Measurements from ENCODE around the gene HRCT1. TPM values are rescaled to one million over a fixed set of nuclear protein-coding genes. Genes with fewer than 3 reads are reported as not detected.

The HRCT1 gene
- total RNA-seq, 1 experiment from 2014 or later = 1.7 TPM

DNA sequence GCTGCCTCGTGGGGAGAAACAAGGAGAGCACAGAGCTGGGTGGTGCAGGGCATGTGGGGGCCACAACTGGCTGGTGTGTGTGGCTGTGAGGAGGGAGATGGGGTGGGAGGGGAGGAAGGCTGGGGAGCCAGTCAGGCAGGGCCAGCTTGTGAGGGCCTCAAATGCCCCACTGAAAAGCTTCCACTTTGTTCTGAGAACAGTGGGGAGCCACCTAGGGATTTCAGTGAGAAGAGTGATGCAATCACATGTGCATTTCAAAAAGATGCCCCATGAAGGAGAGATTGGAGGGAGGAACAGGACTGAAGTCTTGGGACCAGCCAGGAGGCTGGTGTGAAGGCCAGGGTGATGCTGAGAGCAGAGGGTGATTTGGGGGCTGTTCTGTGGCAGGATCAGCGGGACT is 37.1 kb upstream of the HRCT1 start:
- intact Hi-C loops (cut with micrococcal nuclease) = no loop called here
- Histone ChIP-seq H3K36me3 (ENCODE audit: low read depth, low read length) (no peaks in the 10 kb centered on the region), H3K9me2 (replicated peaks; ENCODE audit: low read length) (no peaks in the 10 kb centered on the region), H3K27ac (ENCODE audit: low read length) (no peak overlapping the region), H3K9ac (ENCODE audit: low read length) (no peak overlapping the region), H3K4me3 (ENCODE audit: low read length) (no peak overlapping the region), H3K27me3 (ENCODE audit: low read length) (no peaks in the 10 kb centered on the region), H4K20me1 (ENCODE audit: low read length) (no peaks in the 10 kb centered on the region), H3K9me3 (ENCODE audit: low read length) (no peaks in the 10 kb centered on the region), H3K4me1 (ENCODE audit: insufficient read depth, low read length) (peaks cover 9% of the 10 kb centered on the region), H3K79me2 (ENCODE audit: low read length) (no peaks in the 10 kb centered on the region), H2AFZ (ENCODE audit: low read length) (no peak overlapping the region), H3F3A (ENCODE audit: low read length, unreplicated experiment) (no peaks in the 10 kb centered on the region), H3K4me2 (ENCODE audit: low read length) (no peak overlapping the region)
- DNase-seq (no peak), ATAC-seq (no peak)
- POLR2A ChIA-PET (ENCODE audit: unreplicated experiment) = no interaction called here
- TF ChIP-seq, protein P1, sequence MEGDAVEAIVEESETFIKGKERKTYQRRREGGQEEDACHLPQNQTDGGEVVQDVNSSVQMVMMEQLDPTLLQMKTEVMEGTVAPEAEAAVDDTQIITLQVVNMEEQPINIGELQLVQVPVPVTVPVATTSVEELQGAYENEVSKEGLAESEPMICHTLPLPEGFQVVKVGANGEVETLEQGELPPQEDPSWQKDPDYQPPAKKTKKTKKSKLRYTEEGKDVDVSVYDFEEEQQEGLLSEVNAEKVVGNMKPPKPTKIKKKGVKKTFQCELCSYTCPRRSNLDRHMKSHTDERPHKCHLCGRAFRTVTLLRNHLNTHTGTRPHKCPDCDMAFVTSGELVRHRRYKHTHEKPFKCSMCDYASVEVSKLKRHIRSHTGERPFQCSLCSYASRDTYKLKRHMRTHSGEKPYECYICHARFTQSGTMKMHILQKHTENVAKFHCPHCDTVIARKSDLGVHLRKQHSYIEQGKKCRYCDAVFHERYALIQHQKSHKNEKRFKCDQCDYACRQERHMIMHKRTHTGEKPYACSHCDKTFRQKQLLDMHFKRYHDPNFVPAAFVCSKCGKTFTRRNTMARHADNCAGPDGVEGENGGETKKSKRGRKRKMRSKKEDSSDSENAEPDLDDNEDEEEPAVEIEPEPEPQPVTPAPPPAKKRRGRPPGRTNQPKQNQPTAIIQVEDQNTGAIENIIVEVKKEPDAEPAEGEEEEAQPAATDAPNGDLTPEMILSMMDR (conservative IDR thresholded peaks at IDR 0.05; ENCODE audit: low read depth, low read length) = no peak
- no peak for TF ChIP-seq EZH2phosphoT487 (IDR thresholded peaks at IDR 0.05; ENCODE audit: borderline replicate concordance, low read length)
- no peak for TF ChIP-seq EZH2 (IDR thresholded peaks at IDR 0.05; ENCODE audit: low read length, unreplicated experiment)
- no TSS peak for BruUV-seq (replicated peaks)
- CTCF ChIA-PET = no interaction called here

- no peaks in the 10 kb centered on the region for H3K36me3 ChIP-seq (ENCODE audit: low read depth, low read length)
- H2AFZ ChIP-seq (ENCODE audit: low read length) = no peak overlapping the region
- ATAC-seq (no peak), DNase-seq (no peak)
- no peaks in the 10 kb centered on the region for H3F3A ChIP-seq (ENCODE audit: low read length, unreplicated experiment)
- BruUV-seq (replicated peaks) = no TSS peak
- H3K4me3 ChIP-seq (ENCODE audit: low read length) = no peak overlapping the region
- ChIA-PET CTCF (no interaction called here), POLR2A (ENCODE audit: unreplicated experiment) (no interaction called here)
- H3K27me3 ChIP-seq (ENCODE audit: low read length) = no peaks in the 10 kb centered on the region
- no peak for TF ChIP-seq EZH2phosphoT487 (IDR thresholded peaks at IDR 0.05; ENCODE audit: borderline replicate concordance, low read length)
- TF ChIP-seq, protein P1 (conservative IDR thresholded peaks at IDR 0.05; ENCODE audit: low read depth, low read length) = no peak
- intact Hi-C loops (cut with micrococcal nuclease) = no loop called here
- H3K79me2 ChIP-seq (ENCODE audit: low read length) = no peaks in the 10 kb centered on the region
- H3K4me1 ChIP-seq (ENCODE audit: insufficient read depth, low read length) = peaks cover 9% of the 10 kb centered on the region
- no peaks in the 10 kb centered on the region for H3K9me2 ChIP-seq (replicated peaks; ENCODE audit: low read length)
- H4K20me1 ChIP-seq (ENCODE audit: low read length) = no peaks in the 10 kb centered on the region
- H3K4me2 ChIP-seq (ENCODE audit: low read length) = no peak overlapping the region
- H3K27ac ChIP-seq (ENCODE audit: low read length) = no peak overlapping the region
- no peak overlapping the region for H3K9ac ChIP-seq (ENCODE audit: low read length)
- H3K9me3 ChIP-seq (ENCODE audit: low read length) = no peaks in the 10 kb centered on the region
Observed at GRCh38 chr9:35869621-35870216, 36.3 kb upstream of the HRCT1 start.

DNA sequence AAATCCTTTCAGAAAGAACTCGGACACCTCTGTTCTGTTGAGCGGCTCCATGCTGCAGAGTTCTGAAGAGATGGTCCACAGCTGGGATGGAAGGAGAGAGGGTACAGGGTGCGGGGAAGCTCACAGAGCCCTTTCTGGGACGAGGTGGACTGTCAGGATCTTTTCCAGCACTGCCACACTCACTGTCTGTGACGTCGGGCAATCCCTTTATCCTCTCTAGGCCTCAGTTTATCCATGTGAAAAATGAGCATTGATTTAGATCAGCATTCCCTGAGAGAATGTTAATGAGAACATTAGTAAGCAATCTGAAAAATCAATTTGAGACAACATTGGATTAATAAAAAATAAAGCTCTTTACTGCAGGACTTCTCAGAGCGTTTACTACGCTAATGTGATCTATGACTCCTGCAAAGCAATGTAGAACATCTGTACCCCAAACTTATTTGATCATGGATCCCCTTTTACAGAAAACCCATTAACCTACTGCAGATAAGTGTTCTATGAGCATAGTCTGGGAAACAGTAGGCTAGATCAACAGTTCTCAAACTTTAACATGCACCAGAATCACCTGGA is 35.6 kb upstream of the HRCT1 start, which contains the start of gene OR13J1:
OR13J1 (minus strand) TSS at position 51 of the 573 bp plus-strand sequence; CDS start at position 51, 0 bp downstream.
- H3F3A ChIP-seq (ENCODE audit: low read length, unreplicated experiment) = no peaks in the 10 kb centered on the region
- ChIA-PET CTCF (no interaction called here), POLR2A (ENCODE audit: unreplicated experiment) (no interaction called here)
- TF ChIP-seq, protein P1 (conservative IDR thresholded peaks at IDR 0.05; ENCODE audit: low read depth, low read length) = no peak
- TF ChIP-seq EZH2 (IDR thresholded peaks at IDR 0.05; ENCODE audit: low read length, unreplicated experiment) (no peak), EZH2phosphoT487 (IDR thresholded peaks at IDR 0.05; ENCODE audit: borderline replicate concordance, low read length) (no peak)
- intact Hi-C loops (cut with micrococcal nuclease) = no loop called here
- H3K27me3 ChIP-seq (ENCODE audit: low read length) = no peaks in the 10 kb centered on the region
- no peak within 1 kb of the TSS for H3K4me2 ChIP-seq (ENCODE audit: low read length)
- DNase-seq = no peak
- H3K4me1 ChIP-seq (ENCODE audit: insufficient read depth, low read length) = peaks cover 9% of the 10 kb centered on the region
- H3K79me2 ChIP-seq (ENCODE audit: low read length) = no peaks in the 10 kb centered on the region
- no peak for ATAC-seq
- H3K9me3 ChIP-seq (ENCODE audit: low read length) = no peaks in the 10 kb centered on the region
- no peak within 1 kb of the TSS for H3K9ac ChIP-seq (ENCODE audit: low read length)
- H3K27ac ChIP-seq (ENCODE audit: low read length) = no peak within 1 kb of the TSS
- H2AFZ ChIP-seq (ENCODE audit: low read length) = no peak within 1 kb of the TSS
- H3K36me3 ChIP-seq (ENCODE audit: low read depth, low read length) = no peaks in the 10 kb centered on the region
- BruUV-seq (replicated peaks) = no TSS peak
- H3K4me3 ChIP-seq (ENCODE audit: low read length) = no peak within 1 kb of the TSS
- H3K9me2 ChIP-seq (replicated peaks; ENCODE audit: low read length) = no peaks in the 10 kb centered on the region
- H4K20me1 ChIP-seq (ENCODE audit: low read length) = no peaks in the 10 kb centered on the region
